ENCODE measurements around the gene PRG2.
"Not testable (repeated sequence)": the region's sequence is repeated elsewhere in the genome, so short reads cannot be mapped to it uniquely, and the experiment has no call there.

PRG2 gene

GRCh38 chr11:57364851-57365660 lies 25.4 kb downstream of the PRG2 start:
- no peak for DNase-seq

DNA sequence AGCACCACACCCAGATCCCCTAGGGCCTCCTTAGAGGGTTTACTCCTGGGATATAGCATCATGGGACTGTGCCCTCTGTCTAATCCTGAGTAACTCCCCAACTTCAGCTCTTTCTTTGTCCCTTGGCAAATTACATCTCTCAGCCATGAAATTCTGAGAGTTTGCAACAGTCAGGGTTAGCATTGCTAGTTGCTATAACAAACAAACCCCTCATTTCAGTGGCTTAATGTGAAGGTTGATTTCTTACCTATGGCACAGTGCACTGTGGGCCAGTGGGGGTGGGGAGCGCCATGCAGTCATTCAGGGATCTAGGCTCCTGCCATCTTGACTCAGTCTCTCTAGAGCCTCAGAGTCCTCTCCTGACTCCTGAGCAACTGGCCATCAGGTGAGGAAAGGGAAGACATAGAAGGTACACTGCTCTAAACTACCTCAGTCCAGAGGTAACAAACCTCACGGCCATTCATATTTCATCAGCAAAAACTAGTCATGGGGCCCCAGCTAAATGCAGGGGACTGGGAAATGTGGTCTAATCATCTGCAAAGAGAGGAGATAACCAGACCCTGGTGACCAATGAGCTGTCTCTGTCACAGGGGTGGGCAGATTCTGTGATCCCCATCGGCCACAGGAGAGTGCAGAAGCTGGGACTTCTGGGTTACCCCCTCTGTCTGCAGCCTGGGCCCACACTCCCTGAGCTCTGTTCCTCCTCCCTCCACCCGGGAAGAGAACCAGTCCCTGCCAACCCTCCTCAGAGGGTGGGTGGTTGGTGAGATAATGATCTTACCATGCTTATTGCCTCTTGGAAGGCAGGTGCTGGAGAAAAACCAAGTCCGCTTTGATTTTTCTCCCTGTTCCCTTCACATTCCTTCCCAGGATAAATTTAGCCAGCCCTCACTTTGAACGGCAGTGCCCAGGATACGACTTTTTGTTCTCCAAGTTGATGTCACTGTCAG lies 27.0 kb downstream of the PRG2 start:
- DNase-seq, result no peak

- DNase-seq, result no peak
Observed at GRCh38 chr11:57361926-57362325, 28.5 kb downstream of the PRG2 start.

GRCh38 chr11:57361420-57361819 lies 29.0 kb downstream of the PRG2 start:
- not testable (repeated sequence) for DNase-seq

- DNase-seq, result no peak
Observed at GRCh38 chr11:57360991-57361390, 29.5 kb downstream of the PRG2 start.

DNA sequence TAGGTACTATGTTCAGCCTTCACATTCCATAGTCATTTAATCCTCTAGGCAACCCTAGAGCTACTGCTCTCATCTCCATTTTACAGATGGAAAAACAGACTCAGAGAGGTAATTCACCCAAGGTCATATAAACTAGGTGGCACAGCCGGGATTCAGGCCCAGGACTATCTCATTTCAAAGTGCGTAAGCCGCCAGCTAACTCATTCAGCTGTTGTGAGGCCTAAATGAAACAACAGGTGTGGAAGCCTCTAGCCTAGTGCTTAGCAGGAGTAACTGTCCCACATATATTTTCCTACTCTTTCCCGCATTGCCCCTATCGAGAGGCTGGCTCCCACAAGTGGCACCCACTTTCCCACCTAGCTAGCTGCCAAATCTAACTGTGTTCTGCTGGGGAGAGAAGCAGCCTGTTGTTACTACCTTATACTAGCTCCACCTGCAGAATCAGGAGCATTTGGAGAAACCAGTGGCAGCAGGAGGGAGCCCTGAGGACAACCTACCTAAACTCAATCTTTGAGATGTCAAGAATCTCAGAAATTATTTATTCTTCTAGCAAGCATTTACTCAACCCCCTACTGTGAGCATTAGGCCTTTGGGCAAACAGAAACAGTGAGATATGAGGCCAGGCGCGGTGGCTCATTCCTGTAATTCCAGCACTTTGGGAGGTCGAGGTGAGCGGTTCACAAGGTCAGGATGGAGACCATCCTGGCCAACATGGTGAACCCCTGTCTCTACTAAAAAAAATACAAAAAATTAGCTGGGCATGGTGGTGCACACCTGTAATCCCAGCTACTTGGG lies 30.4 kb downstream of the PRG2 start:
- no peak for DNase-seq

DNA sequence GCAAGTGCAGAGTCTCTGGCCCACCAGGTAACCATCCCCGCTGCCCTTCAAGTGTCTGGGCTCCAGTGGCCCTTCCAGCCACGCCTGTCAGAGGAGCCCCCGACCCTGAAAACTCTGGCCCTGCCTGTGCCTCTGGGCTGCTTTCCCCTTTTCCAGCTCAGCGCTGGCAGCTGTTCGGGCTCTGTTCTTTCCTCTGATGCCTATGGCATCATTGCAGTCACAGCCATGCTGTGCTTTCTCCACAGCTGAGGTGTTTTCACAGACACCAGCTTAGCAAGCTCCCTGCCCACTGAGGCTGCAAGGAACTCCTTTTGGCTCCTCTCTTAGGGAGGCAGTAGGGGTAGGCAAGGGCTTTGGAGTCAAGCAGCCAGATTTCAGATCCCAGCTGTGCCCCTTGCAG lies 31.1 kb downstream of the PRG2 start:
- no peak for DNase-seq

- DNase-seq, result no peak
Observed at GRCh38 chr11:57358991-57359390, 31.5 kb downstream of the PRG2 start.

- DNase-seq, result no peak
Observed at GRCh38 chr11:57358543-57358961, 31.9 kb downstream of the PRG2 start.

GRCh38 chr11:57357856-57358255 lies 32.6 kb downstream of the PRG2 start:
- DNase-seq, result no peak

GRCh38 chr11:57357310-57357709 lies 33.1 kb downstream of the PRG2 start:
- no peak for DNase-seq

GRCh38 chr11:57356268-57356667 lies 34.2 kb downstream of the PRG2 start:
- no peak for DNase-seq

DNA sequence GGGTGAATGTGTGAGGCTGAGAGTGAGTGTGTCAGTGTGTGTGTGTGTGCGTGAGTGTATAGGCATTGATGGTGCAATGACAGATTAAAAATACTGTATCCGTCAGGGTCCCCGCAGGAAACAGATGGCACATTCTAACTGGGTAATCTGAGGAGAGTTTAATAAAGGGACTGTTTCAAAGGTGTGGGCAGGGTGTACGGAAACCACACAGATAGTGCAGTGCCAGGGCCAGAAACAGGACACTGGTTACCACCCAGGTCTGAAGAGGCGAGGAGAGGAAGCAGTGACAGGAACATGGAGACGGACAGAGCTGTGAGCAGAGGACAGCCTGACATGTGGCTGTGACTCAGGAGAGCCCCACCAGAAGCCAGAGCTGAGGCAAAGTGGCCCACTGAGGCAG lies 35.8 kb downstream of the PRG2 start:
- DNase-seq, result no peak

- no peak for DNase-seq
Observed at GRCh38 chr11:57353852-57354251, 36.6 kb downstream of the PRG2 start.

DNA sequence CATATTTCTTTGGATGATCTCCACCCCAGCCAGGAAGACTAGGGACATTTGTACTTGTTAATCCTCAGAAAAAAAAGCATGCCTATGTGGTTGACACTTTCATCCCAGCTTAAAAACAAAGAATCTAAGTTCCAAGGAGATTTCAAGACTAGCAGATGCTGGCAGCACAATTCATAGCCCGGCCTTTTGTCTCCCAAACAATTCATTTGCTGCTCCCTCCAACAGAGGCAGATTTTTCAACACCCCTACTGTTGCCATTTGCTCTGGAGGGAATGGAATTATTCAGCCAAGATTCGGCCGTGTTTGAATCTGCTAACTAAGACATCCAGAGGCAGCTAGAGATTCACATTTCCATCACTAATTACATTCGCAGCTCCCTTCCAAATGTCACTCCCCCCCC lies 37.0 kb downstream of the PRG2 start:
- no peak for DNase-seq

DNA sequence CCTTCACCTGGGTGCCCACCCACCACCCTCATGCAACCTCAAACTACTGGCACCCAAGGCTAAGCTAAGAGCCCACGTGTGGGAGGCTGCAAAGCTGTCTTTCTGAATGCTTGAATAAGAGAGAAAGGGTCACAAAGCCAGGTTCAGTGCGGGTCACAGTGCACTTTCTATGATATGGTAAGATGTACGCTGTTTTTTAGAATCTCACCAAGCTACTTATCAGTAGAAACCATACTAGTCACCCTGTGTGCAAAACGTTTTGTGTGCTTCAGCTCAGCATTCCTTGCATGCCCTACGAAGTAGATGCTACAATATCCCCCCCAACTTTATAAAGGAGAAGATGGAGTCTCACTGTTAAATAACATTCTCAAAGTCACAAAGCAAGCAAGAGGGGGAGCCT lies 37.4 kb downstream of the PRG2 start:
- DNase-seq, result no peak

GRCh38 chr11:57349491-57350274 lies 40.8 kb downstream of the PRG2 start:
- peak; percentile 22 for DNase-seq

DNA sequence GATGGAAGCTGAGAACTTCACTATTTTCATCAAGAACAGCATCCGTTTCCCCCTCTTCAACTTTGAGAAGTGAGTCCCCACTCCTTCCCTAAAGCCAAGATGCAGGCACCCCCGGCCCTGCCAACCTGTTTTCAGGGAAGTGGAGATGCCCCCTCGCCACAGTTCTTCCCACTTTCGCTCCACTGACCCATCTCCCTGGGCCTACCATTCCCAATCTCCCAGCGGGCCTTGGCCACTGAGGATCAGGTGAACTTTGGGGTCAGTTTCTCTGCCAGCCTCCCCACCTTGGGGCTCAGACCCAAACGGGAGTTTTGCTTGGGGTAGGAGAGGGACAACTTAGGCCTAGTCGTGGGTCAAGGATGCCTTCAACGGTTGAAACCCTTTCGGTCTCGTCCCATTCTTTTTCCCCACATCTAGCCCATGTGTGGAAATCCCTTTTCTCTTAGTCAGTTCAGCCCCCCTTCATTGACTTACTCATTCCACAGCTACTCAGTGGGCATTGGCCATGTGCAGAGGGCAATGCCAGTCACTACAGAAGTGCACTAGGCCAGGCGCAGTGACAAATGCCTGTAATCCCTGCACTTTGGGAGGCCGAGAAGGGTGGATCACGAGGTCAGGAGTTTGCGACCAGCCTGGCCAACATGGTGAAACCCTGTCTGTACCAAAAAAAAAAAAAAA lies 41.7 kb downstream of the PRG2 start:
- DNase-seq, result no peak

GRCh38 chr11:57348052-57348451 lies 42.4 kb downstream of the PRG2 start:
- no peak for DNase-seq

- no peak for DNase-seq
Observed at GRCh38 chr11:57347336-57347735, 43.1 kb downstream of the PRG2 start.

DNA sequence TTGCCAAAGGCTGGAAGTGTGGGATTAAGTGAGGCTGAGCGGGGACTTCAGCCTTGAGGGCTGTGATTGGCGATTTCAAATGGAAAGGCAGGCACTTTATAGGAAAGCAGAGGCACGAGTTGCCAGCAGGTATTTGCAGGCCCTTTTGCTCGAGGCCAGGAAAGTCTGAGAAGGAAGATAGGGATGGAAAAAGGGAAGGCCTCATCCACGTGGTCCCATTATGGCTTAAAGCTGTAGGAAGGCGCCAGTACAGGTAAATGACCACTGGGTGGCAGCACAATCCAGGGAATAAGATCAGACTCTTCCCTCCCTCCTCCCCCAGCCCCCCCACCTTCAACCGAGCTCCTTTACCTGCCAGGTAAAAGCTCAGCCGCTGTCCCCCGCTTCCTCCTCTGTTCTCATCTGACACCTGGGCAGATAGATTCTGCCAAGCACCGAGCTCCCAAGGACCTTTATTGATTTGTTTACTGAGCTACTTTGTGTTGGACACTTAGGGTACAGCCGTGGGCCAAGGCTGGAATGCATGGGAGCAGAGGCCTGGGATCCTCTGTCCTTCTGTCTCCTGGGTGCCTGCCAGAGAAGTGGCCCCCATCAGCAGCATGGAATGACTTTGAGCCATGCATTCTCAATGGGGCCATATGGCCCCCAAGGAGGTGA lies 44.8 kb downstream of the PRG2 start:
- peak; percentile 57 for DNase-seq

Measured in NK-92 treated with Interleukin-12 subunit alpha and Interleukin-12 subunit beta, amount 100 ng/mL, for 24 hours (cell line).